ENCODE results near the gene IL17F.

- TF ChIP-seq POLR2AphosphoS5 (IDR thresholded peaks at IDR 0.05) (no peak), CTCF (IDR thresholded peaks at IDR 0.05) (no peak)
Observed at GRCh38 chr6:52207066-52207465, 37.2 kb downstream of the IL17F start.

Measured in sigmoid colon (tissue), 4 donors.